Tibial nerve (tissue), 4 donors: ENCODE results near the gene DYNC1I1. TPM values are rescaled to one million over a fixed set of nuclear protein-coding genes. Genes with fewer than 3 reads are reported as not detected.

Source experiments
- DNase-seq, 2 donors: peaks; one replicate each; pipeline ENCODE4 v3.0.0-alpha.2; 2019; ENCODE audit warnings: low spot score in 2 of 2
- H3K27ac ChIP-seq, 4 donors: fragments of 200-600 bp; sonication (generic) in 3 of 4; one replicate each; pipeline ENCODE4 v1.5.1; 2017 to 2019; ENCODE audit warnings: mild to moderate bottlenecking in 1 of 4
- H3K27me3 ChIP-seq, 2 donors: fragments of 200-600 bp; sonication (generic) in 1 of 2; one replicate each; pipeline versions ENCODE4 v1.5.1 to v1.6.0; 2017 to 2019
- H3K36me3 ChIP-seq, 3 donors: fragments of 200-600 bp; sonication (generic); one replicate each; pipeline ENCODE4 v1.5.1; 2018 to 2019
- H3K4me1 ChIP-seq, 4 donors: fragments of 200-600 bp; sonication (generic) in 3 of 4; one replicate each; pipeline ENCODE4 v1.5.1; 2017 to 2019
- H3K4me3 ChIP-seq, 4 donors: fragments of 200-600 bp; sonication (generic) in 3 of 4; one replicate each; pipeline ENCODE4 v1.5.1; 2017 to 2019; ENCODE audit warnings: mild to moderate bottlenecking in 1 of 4, moderate library complexity in 1 of 4
- H3K9me3 ChIP-seq, 4 donors: fragments of 200-600 bp; sonication (generic) in 3 of 4; one replicate each; pipeline ENCODE4 v1.5.1; 2017 to 2019
- EP300 ChIP-seq, 2 donors: sonication (generic); formaldehyde crosslinking; IDR thresholded peaks; one replicate each; pipeline ENCODE4 v1.6.1; 2017; ENCODE audit warnings: antibody characterized with exemption in 2 of 2, mild to moderate bottlenecking in 1 of 2
- POLR2A ChIP-seq, 2 donors: fragments of 450-650 bp; IDR thresholded peaks; one replicate each; pipeline ENCODE4 v1.6.1; 2017; ENCODE audit warnings: antibody characterized with exemption in 2 of 2, mild to moderate bottlenecking in 2 of 2, moderate library complexity in 2 of 2
- WGBS, 2 donors: methylation state at CpG; one replicate each; pipeline ENCODE4 v1.1.5; 2018; 5-methylcytosine and 5-hydroxymethylcytosine counted together
- total RNA-seq, 4 donors: library from RNA; depleted of rRNA; stranded (reverse); fragments of >200 nt; gene quantifications; one replicate each; pipeline ENCODE4 v1.1.0, GENCODE V29; 2016
- TF ChIP-seq, protein P1 (sequence below), 5 experiments: fragments of 200-600 bp in 3 of 5; fragments of 450-650 bp in 2 of 5; sonication (generic) in 3 of 5; IDR thresholded peaks; one replicate each; pipeline ENCODE4 v1.5.1; 2016 to 2019; ENCODE audit warnings: antibody characterized with exemption in 5 of 5, mild to moderate bottlenecking in 3 of 5, moderate library complexity in 2 of 5

The DYNC1I1 gene
- total RNA-seq, 4 donors from 2014 or later, result 5.5 to 12.0 (median 9.8) TPM

DNA sequence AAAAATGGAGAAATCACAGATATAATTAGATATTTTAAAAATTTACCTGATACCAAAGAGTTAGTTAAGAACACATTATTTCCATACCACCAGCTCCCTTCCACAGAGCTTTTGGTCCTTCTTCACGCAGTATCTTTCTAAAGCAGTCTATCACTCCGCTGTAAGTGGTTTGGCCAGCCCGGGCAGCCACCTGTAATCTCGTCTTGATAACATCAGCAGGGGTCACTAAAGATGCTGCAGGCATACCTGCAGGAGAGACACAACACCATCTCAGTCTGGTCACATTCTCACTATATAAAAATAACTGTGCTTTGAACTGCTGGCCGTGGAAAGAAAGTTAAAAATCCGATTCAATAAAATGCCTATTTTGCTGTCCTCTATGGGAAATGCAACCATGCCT lies 349.4 kb downstream of the DYNC1I1 start:
- Histone ChIP-seq H3K4me1 (peaks cover 0 to 2% (median 0%) of the 10 kb centered on the region in 4 donors), H3K36me3 (peaks cover 0 to 5% (median 0%) of the 10 kb centered on the region in 3 donors), H3K4me3 (no peak overlapping the region), H3K27ac (no peak overlapping the region), H3K27me3 (no peaks in the 10 kb centered on the region), H3K9me3 (no peaks in the 10 kb centered on the region)
- no peak for TF ChIP-seq POLR2A (IDR thresholded peaks at IDR 0.05)
- TF ChIP-seq, protein P1, sequence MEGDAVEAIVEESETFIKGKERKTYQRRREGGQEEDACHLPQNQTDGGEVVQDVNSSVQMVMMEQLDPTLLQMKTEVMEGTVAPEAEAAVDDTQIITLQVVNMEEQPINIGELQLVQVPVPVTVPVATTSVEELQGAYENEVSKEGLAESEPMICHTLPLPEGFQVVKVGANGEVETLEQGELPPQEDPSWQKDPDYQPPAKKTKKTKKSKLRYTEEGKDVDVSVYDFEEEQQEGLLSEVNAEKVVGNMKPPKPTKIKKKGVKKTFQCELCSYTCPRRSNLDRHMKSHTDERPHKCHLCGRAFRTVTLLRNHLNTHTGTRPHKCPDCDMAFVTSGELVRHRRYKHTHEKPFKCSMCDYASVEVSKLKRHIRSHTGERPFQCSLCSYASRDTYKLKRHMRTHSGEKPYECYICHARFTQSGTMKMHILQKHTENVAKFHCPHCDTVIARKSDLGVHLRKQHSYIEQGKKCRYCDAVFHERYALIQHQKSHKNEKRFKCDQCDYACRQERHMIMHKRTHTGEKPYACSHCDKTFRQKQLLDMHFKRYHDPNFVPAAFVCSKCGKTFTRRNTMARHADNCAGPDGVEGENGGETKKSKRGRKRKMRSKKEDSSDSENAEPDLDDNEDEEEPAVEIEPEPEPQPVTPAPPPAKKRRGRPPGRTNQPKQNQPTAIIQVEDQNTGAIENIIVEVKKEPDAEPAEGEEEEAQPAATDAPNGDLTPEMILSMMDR (IDR thresholded peaks at IDR 0.05), result no peak
- no peak for TF ChIP-seq EP300 (IDR thresholded peaks at IDR 0.05)
- WGBS, 2 donors, result 88 to 91% methylated on average over 6 of the region's 6 CpGs
- no peak for DNase-seq

DNA sequence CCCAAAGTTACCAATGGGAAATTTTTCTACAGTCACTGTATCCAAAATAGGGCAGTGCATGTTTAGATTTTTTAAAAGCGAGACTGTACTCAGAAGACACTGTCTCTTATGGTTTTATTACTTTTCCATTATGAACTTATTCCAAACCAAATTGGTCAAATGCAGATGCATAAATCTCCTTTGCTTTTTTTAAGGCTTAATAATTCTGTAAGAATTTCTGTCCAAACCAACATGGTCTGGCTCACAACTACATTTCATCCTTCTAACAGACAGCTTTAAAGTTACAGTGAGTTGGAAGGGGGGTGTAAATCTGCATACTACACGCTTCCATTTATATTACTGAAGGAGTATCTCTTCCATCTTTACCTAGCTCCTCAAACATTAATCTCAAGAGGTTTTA lies 350.4 kb downstream of the DYNC1I1 start:
- TF ChIP-seq POLR2A (IDR thresholded peaks at IDR 0.05) (no peak), EP300 (IDR thresholded peaks at IDR 0.05) (no peak)
- TF ChIP-seq, protein P1 (IDR thresholded peaks at IDR 0.05), result no peak
- Histone ChIP-seq H3K27me3 (no peaks in the 10 kb centered on the region), H3K36me3 (peaks cover 0 to 5% (median 0%) of the 10 kb centered on the region in 3 donors), H3K27ac (no peak overlapping the region), H3K4me1 (peaks cover 0 to 4% (median 0%) of the 10 kb centered on the region in 4 donors), H3K9me3 (no peaks in the 10 kb centered on the region), H3K4me3 (no peak overlapping the region)
- 76 to 77% methylated on average over 2 of the region's 2 CpGs for WGBS, 2 donors
- DNase-seq, result no peak

DNA sequence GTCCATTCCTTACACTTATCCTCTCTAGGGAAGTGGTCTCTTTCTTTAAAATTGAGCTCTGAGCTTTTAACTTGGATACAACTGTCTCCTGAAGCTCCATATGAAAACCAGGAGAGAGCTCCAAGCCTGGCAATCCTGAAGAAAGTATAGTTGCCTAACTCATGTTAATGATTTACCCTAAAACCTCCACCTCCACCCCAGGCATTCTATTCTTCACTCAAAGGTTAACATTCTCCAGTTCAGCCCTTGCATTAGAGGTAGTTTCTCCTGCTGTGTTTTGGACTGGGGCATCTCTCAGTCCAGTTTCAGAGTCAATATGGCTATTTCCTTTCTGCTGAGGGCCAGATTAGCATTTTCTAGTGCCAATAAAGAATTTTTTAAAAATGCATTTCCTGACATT lies 354.0 kb downstream of the DYNC1I1 start:
- H3K4me3 ChIP-seq, result no peak overlapping the region
- no peaks in the 10 kb centered on the region for H3K27me3 ChIP-seq
- peaks cover 0 to 11% (median 0%) of the 10 kb centered on the region in 3 donors for H3K36me3 ChIP-seq
- TF ChIP-seq POLR2A (IDR thresholded peaks at IDR 0.05) (no peak), EP300 (IDR thresholded peaks at IDR 0.05) (no peak)
- TF ChIP-seq, protein P1 (IDR thresholded peaks at IDR 0.05), result no peak
- peaks cover 0 to 7% (median 0%) of the 10 kb centered on the region in 4 donors for H3K4me1 ChIP-seq
- no peaks in the 10 kb centered on the region for H3K9me3 ChIP-seq
- DNase-seq, result no peak
- no peak overlapping the region for H3K27ac ChIP-seq

DNA sequence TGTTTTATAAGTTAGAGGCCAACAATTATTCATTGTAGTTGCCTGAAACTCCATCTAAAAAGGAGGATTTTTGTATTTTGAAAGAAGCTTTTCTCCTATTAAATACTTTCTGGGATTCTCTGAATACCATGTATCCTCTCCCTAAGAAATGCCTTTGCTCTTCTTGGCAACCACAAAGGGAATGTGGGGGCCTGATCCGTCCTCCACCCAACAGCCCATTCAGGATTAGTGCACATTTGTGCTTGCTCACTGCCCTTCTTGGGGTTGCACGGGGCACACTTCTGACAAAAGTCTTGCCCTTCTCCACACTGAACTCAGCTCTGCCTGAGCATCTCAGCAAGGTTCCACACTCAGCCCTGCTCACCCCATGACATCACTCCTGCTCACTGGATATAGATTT lies 355.4 kb downstream of the DYNC1I1 start:
- WGBS, 2 donors, result 48 to 49% methylated on average over 2 of the region's 2 CpGs
- Histone ChIP-seq H3K4me1 (peaks cover 0 to 16% (median 0%) of the 10 kb centered on the region in 4 donors), H3K36me3 (peaks cover 0 to 11% (median 0%) of the 10 kb centered on the region in 3 donors), H3K9me3 (no peaks in the 10 kb centered on the region), H3K27me3 (no peaks in the 10 kb centered on the region), H3K4me3 (no peak overlapping the region), H3K27ac (no peak overlapping the region)
- TF ChIP-seq EP300 (IDR thresholded peaks at IDR 0.05), result no peak
- TF ChIP-seq, protein P1 (IDR thresholded peaks at IDR 0.05), result no peak
- no peak for TF ChIP-seq POLR2A (IDR thresholded peaks at IDR 0.05)
- DNase-seq, result no peak

DNA sequence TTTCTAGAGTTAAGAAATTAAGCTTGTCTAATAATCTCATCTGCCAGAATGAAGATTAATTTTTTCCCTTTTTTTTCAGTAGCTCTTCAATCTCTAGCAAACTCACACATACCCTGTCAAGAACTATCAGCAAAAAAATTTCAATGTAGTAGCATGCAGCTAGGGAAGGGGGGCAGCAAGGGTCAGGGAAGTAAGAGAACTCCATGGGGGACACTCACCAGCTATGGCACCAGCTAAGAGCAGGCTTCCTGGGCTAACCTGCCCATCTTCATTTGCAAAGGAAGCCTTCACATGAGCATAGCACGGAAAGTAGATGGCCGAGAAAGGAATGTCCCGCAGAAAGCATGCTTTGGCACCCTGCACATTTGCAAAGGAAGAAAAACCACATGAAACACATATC lies 359.2 kb downstream of the DYNC1I1 start:
- peaks cover 0 to 29% (median 0%) of the 10 kb centered on the region in 3 donors for H3K36me3 ChIP-seq
- no peaks in the 10 kb centered on the region for H3K9me3 ChIP-seq
- TF ChIP-seq, protein P1 (IDR thresholded peaks at IDR 0.05), result no peak
- no peak for TF ChIP-seq EP300 (IDR thresholded peaks at IDR 0.05)
- no peak for TF ChIP-seq POLR2A (IDR thresholded peaks at IDR 0.05)
- WGBS, 2 donors, result 63 to 78% methylated on average over 3 of the region's 3 CpGs
- H3K27ac ChIP-seq, result no peak overlapping the region
- H3K4me3 ChIP-seq, result no peak overlapping the region
- H3K27me3 ChIP-seq, result no peaks in the 10 kb centered on the region
- DNase-seq, result no peak
- peaks cover 0 to 14% (median 0%) of the 10 kb centered on the region in 4 donors for H3K4me1 ChIP-seq
